Measurements from ENCODE around the gene USPL1.

USPL1 gene

GRCh38 chr13:30696278-30697176 lies 78.8 kb downstream of the USPL1 start:
- DNase-seq (ENCODE audit: low read depth in 2 of 3, low spot score in 1 of 3): no peak

DNA sequence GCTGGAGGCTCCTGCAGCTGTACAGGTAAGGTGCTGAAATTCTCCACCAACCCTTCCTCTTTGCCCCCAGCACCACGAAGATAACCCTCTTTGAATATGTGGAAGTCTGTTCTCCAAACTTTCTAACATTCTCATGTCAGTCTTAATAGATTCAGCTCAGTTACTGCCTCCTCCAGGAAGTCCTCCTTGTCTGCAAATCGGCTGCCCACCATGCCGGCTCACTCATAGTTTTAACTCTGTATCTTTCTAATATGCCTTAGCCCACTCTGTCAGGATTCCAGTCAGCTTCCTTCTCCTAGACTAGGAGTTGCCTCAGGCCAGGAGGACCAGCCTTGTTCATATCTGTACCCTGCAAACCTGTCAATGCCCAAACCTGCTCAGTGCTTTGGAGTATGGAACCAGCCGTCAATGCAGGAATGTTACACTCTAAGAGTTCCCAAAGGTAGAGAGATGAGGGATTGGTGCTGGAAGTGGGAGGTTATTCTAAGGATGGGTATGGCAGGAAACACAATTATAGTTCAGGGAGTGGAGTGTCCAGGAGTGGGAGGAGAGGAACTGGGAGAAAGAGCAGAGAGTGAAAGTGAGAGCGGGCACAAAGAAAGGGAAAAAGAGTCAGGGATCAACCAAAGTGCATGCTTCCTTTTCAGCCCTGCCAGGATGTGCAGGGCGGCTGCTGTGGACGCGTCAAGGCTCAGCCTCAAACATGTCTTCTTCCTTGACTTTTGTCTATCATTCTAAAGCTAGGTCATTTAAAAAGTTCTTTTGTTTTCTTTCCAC lies 79.6 kb downstream of the USPL1 start:
- no peak for DNase-seq (ENCODE audit: low read depth in 2 of 3, low spot score in 1 of 3)

GRCh38 chr13:30697996-30698401 lies 80.3 kb downstream of the USPL1 start:
- no peak for DNase-seq (ENCODE audit: low read depth in 2 of 3, low spot score in 1 of 3)

- no peak for DNase-seq (ENCODE audit: low read depth in 2 of 3, low spot score in 1 of 3)
Measured at GRCh38 chr13:30698488-30699005, 80.8 kb downstream of the USPL1 start.

DNA sequence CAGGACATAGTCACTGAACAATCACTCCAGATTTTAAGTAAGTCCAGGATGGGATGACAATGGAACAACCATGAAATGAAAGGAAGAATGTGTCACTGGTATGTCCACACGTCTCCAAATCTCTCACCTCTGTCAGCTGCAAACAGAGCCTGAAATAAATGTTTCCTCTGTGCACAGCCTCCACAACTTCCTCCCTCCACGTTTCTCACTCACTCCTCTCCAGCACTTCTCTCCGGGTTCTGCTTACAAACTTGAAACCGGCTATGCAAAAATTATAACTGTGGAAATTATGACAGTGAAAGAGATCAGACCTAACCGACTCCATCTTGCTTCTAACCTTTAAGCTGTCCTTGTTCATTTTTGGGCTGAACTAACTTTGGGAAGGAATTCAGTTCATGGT lies 82.6 kb downstream of the USPL1 start:
- DNase-seq (ENCODE audit: low read depth in 2 of 3, low spot score in 1 of 3): no peak

- DNase-seq (ENCODE audit: low read depth in 2 of 3, low spot score in 1 of 3): no peak
Measured at GRCh38 chr13:30702006-30702405, 84.3 kb downstream of the USPL1 start.

DNA sequence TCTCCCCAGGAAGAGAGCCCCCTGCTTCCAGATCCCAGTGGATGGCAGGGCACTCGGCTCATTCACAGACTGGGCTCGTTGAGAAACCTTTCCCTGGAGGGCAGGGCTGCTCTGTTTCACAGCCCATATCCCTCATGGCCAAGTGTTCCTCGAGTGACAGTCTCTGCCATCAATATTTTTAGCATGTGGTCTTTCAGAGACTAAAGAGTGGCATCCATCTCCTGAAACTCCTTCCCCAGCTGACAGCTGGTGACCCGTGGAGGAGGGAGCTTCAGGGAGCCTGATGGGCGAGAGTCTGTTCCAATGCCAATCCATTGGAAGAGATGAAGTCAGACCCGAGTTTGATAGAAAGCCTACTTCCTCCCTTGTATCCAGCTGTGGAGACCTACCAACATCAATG lies 86.9 kb downstream of the USPL1 start:
- no peak for DNase-seq (ENCODE audit: low read depth in 2 of 3, low spot score in 1 of 3)

DNA sequence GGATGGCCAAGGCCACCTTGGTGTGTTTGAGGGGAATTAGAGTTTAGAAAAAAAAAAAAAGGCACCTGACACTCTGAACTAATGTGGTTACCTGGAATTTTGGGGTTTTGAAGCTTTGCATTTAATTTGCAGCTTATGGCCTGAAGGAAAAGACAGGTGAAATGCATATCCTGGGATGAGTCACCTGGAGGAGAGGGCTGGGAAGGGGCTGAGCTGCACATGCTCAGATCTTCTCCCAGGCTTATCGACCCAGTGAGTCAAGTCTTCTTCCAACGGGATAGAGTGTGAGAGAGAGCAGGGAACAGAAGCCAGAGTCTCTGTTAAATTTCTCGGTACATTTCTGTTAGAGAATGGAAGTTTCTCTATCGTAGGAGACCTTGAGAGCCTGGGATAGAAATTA lies 88.0 kb downstream of the USPL1 start:
- no peak for DNase-seq (ENCODE audit: low read depth in 2 of 3, low spot score in 1 of 3)

DNA sequence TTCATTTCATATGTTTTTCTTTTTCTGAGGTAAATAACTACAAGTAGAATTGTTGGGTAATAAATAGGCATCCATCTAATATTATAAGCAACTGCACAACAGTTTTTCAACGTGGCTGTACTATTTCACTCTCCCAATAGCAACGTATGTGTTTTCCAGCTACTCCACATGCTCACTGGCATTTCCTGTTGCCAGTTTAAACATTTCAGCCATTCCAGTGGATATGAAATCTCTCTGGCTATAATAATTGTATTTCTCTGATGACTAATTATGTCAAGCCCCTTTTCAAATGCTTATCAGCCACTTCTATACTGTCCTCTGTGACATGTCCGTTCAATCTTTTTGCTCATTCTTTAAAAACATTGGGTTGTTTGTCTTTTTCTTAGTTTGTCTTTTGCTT lies 90.8 kb downstream of the USPL1 start:
- DNase-seq (ENCODE audit: low read depth in 2 of 3, low spot score in 1 of 3): no peak

All from stimulated activated CD4-positive, alpha-beta T cell treated with anti-CD3 and anti-CD28 coated beads, Interleukin-12 subunit alpha, Interleukin-12 subunit beta, amount 100 ng/mL, for 48 hours (primary cell).